Coronary artery (tissue), 2 donors: ENCODE measurements around the gene PPIL3.

Experiments
- DNase-seq: peaks from one replicate; pipeline ENCODE4 v3.0.0-alpha.2; 2017; ENCODE audit warnings: low spot score
- H3K27ac ChIP-seq, 2 donors: fragments of 200-600 bp; sonication (generic); one replicate each; pipeline ENCODE4 v1.5.1; 2016 to 2019
- H3K4me3 ChIP-seq: fragments of 200-600 bp; sonication (generic); 2 replicates; pipeline ENCODE4 v1.5.1; 2016; ENCODE audit warnings: mild to moderate bottlenecking, moderate library complexity
- CTCF ChIP-seq: fragments of 200-600 bp; sonication (generic); IDR thresholded peaks from one replicate; pipeline ENCODE4 v1.5.1; 2019; ENCODE audit warnings: antibody characterized with exemption

Gene PPIL3

GRCh38 chr2:200888704-200889625, at the start of gene PPIL3, which contains the start of gene NIF3L1:
Gene PPIL3 (minus strand): TSS chr2:200889077. CDS start chr2:200887615, 1,462 bp downstream.
Gene NIF3L1 (plus strand): TSS chr2:200889371. CDS start chr2:200891944, 2,573 bp downstream.
- Histone ChIP-seq H3K4me3 (peak within 1 kb of the TSS; percentile 89), H3K27ac (peak within 1 kb of the TSS; percentile 89 to 97)
- TF ChIP-seq CTCF, result no peak
- peak; percentile 97 for DNase-seq

GRCh38 chr2:200930947-200931626, 42.2 kb upstream of the PPIL3 start:
- Histone ChIP-seq H3K4me3 (no peak overlapping the region), H3K27ac (no peak overlapping the region)
- no peak for TF ChIP-seq CTCF
- DNase-seq, result no peak

GRCh38 chr2:200929334-200930249, 40.7 kb upstream of the PPIL3 start:
- no peak for TF ChIP-seq CTCF
- H3K27ac ChIP-seq, result no peak overlapping the region

GRCh38 chr2:200922439-200922838, 33.6 kb upstream of the PPIL3 start:
- H3K27ac ChIP-seq, result no peak overlapping the region
- TF ChIP-seq CTCF, result no peak

More at GRCh38 chr2:200929334-200930249, 40.7 kb upstream of the PPIL3 start:
- no peak for DNase-seq
- no peak overlapping the region for H3K4me3 ChIP-seq

GRCh38 chr2:200913654-200914053, 24.8 kb upstream of the PPIL3 start:
- Histone ChIP-seq H3K27ac (no peak overlapping the region), H3K4me3 (no peak overlapping the region)
- no peak for DNase-seq
- no peak for TF ChIP-seq CTCF

More at GRCh38 chr2:200922439-200922838, 33.6 kb upstream of the PPIL3 start:
- DNase-seq, result no peak
- H3K4me3 ChIP-seq, result no peak overlapping the region

- no peak for TF ChIP-seq CTCF
- Histone ChIP-seq H3K27ac (no peak overlapping the region), H3K4me3 (no peak overlapping the region)
- no peak for DNase-seq
Measured at GRCh38 chr2:200909958-200910357, 21.1 kb upstream of the PPIL3 start.
